ENCODE data around the gene F2R.

DNA sequence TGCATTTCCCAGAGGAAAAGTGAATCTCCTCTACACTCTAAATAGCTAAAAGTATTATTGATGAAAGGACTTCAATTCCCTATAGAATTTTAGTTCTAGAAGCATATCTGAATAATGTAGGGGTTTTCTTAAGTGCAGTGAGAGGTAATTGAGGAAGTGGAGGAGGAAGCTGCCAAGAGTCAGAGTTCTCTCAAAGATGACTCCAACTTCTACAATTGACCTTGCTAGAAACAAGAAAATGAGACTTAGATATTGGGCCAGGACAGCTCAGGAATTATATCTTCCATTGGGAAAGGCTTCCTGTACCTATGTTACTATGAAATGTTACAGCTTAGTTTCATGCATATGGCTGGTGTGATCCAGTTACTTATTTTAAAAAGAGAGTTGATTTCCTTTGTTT is 10.4 kb upstream of the F2R start:
- TF ChIP-seq, protein P1, sequence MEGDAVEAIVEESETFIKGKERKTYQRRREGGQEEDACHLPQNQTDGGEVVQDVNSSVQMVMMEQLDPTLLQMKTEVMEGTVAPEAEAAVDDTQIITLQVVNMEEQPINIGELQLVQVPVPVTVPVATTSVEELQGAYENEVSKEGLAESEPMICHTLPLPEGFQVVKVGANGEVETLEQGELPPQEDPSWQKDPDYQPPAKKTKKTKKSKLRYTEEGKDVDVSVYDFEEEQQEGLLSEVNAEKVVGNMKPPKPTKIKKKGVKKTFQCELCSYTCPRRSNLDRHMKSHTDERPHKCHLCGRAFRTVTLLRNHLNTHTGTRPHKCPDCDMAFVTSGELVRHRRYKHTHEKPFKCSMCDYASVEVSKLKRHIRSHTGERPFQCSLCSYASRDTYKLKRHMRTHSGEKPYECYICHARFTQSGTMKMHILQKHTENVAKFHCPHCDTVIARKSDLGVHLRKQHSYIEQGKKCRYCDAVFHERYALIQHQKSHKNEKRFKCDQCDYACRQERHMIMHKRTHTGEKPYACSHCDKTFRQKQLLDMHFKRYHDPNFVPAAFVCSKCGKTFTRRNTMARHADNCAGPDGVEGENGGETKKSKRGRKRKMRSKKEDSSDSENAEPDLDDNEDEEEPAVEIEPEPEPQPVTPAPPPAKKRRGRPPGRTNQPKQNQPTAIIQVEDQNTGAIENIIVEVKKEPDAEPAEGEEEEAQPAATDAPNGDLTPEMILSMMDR (IDR thresholded peaks at IDR 0.05; ENCODE audit: extremely low read depth in 1 of 2, insufficient read depth in 1 of 2, low read depth in 1 of 2, low read length in 2 of 2) = no peak
- no peak for TF ChIP-seq POLR2A (IDR thresholded peaks at IDR 0.05; ENCODE audit: low read depth, low read length)
- TF ChIP-seq EZH2 (IDR thresholded peaks at IDR 0.05; ENCODE audit: borderline replicate concordance, low read depth, low read length, severe bottlenecking) = no peak
- TF ChIP-seq POLR2AphosphoS5 (IDR thresholded peaks at IDR 0.05; ENCODE audit: insufficient read depth, low read depth, low read length) = no peak
- TF ChIP-seq JUN (IDR thresholded peaks at IDR 0.05; ENCODE audit: borderline replicate concordance, insufficient read depth, insufficient read length, low read depth) = no peak
- TF ChIP-seq, protein P2, sequence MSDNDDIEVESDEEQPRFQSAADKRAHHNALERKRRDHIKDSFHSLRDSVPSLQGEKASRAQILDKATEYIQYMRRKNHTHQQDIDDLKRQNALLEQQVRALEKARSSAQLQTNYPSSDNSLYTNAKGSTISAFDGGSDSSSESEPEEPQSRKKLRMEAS (IDR thresholded peaks at IDR 0.05; ENCODE audit: insufficient read depth, insufficient read length) = no peak

Measured in endothelial cell of umbilical vein (primary cell).